GM23248 (cell line): ENCODE measurements around the gene C10orf105. TPM values are rescaled to one million over a fixed set of nuclear protein-coding genes. Genes with fewer than 3 reads are reported as not detected.

ENCODE experiments used
- DNase-seq: peaks from one replicate; pipeline ENCODE4 v3.0.0-alpha.2; 2015
- H2AFZ ChIP-seq: fragments of 200-600 bp; sonication (generic); 2 replicates; pipeline ENCODE4 v1.6.1; 2016; ENCODE audit warnings: antibody characterized with exemption
- H3F3A ChIP-seq: fragments of 200-600 bp; sonication (generic); 2 replicates; pipeline ENCODE4 v1.6.1; 2016; ENCODE audit warnings: mild to moderate bottlenecking, antibody characterized with exemption, mixed run types; ENCODE audit not compliant: insufficient read depth
- H3K27ac ChIP-seq: fragments of 200-600 bp; sonication (generic); 2 replicates; pipeline ENCODE4 v1.5.1; 2016; ENCODE audit warnings: mild to moderate bottlenecking
- H3K27me3 ChIP-seq: fragments of 200-600 bp; sonication (generic); replicated peaks from 2 replicates; pipeline ENCODE4 v1.6.1; 2016; ENCODE audit warnings: mild to moderate bottlenecking; ENCODE audit not compliant: insufficient read depth
- H3K36me3 ChIP-seq: fragments of 200-600 bp; sonication (generic); 2 replicates; pipeline ENCODE4 v1.6.1; 2016; ENCODE audit warnings: low read depth, mild to moderate bottlenecking
- H3K4me1 ChIP-seq: fragments of 200-600 bp; sonication (generic); 2 replicates; pipeline ENCODE4 v1.6.1; 2016; ENCODE audit warnings: mild to moderate bottlenecking; ENCODE audit not compliant: insufficient read depth
- H3K4me2 ChIP-seq: fragments of 200-600 bp; sonication (generic); one replicate; pipeline ENCODE4 v1.6.1; 2016; ENCODE audit warnings: mild to moderate bottlenecking; ENCODE audit not compliant: unreplicated experiment
- H3K4me3 ChIP-seq: fragments of 200-600 bp; sonication (generic); 2 replicates; pipeline ENCODE4 v1.5.1; 2016; ENCODE audit warnings: mild to moderate bottlenecking
- H3K79me2 ChIP-seq: fragments of 200-600 bp; sonication (generic); 2 replicates; pipeline ENCODE4 v1.6.1; 2016; ENCODE audit warnings: mild to moderate bottlenecking; ENCODE audit not compliant: insufficient read depth
- H3K9ac ChIP-seq: fragments of 200-600 bp; sonication (generic); 2 replicates; pipeline ENCODE4 v1.6.1; 2016; ENCODE audit warnings: mild to moderate bottlenecking
- H3K9me2 ChIP-seq: fragments of 200-600 bp; sonication (generic); 2 replicates; pipeline ENCODE4 v1.6.1; 2016; ENCODE audit warnings: mixed run types, mild to moderate bottlenecking, moderate library complexity; ENCODE audit not compliant: insufficient read depth
- H3K9me3 ChIP-seq: fragments of 200-600 bp; sonication (generic); one replicate; pipeline ENCODE4 v1.6.1; 2017; ENCODE audit warnings: low read depth
- H4K20me1 ChIP-seq: fragments of 200-600 bp; sonication (generic); 2 replicates; pipeline ENCODE4 v1.6.0; 2016; ENCODE audit not compliant: insufficient read depth
- EZH2 ChIP-seq: fragments of 200-600 bp; sonication (generic); IDR thresholded peaks from 2 replicates; pipeline ENCODE4 v1.6.1; 2018; ENCODE audit warnings: antibody characterized with exemption, mild to moderate bottlenecking; ENCODE audit not compliant: insufficient read depth, poor library complexity, severe bottlenecking
- EZH2phosphoT487 ChIP-seq: fragments of 200-600 bp; sonication (generic); IDR thresholded peaks from 2 replicates; pipeline ENCODE4 v1.6.1; 2018; ENCODE audit warnings: antibody characterized with exemption, moderate library complexity, mild to moderate bottlenecking, low read depth; ENCODE audit not compliant: insufficient read depth
- WGBS, 2 experiments: methylation state at CpG; one replicate each; pipeline ENCODE4 v1.1.6; 2015 to 2017; ENCODE audit warnings: low lambda C conversion rate in 2 of 2, low coverage in 1 of 2; ENCODE audit errors: missing lambda C conversion rate in 2 of 2; 5-methylcytosine and 5-hydroxymethylcytosine counted together
- in situ Hi-C: fragments of 300-500 bp; cut with MboI; formaldehyde crosslinking; loops from 2 replicates; pipeline ENCODE4 v1.15.0; 2020
- polyA plus RNA-seq: library from polyadenylated mRNA; unstranded; fragments of >200 nt; fragmentation: Nextera tagmentation; extraction: Ambion mirVana; gene quantifications from 2 replicates; pipeline ENCODE4 v1.2.1, GENCODE V29; 2016
- total RNA-seq: library from RNA; depleted of rRNA; stranded (reverse); fragments of >200 nt; shearing (Covaris generic); gene quantifications from 2 replicates; pipeline ENCODE4 v1.2.3, GENCODE V29; 2014; rRNA removed

The C10orf105 gene
- total and polyA plus RNA-seq, 2 experiments from 2014 or later = not detected

DNA sequence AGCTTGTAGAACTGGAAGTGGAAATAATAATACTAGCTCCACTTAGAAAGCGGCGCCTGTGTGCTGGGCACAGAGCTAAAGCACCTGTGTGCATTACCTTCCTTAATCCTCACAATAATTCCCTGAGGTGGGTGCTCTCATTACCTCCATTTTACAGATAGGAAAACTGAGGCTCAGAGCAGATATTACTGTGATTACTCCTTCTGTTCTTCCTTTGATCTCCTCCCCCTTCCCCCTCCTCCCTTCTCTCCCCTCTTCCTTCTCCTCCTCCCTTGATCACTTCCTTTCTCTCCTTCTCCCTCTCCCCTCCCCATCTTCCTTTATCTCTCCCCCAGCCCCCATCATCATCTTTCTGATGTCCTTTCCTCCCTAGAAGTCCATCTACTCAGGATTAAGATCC lies 55.0 kb downstream of the C10orf105 start:
- Histone ChIP-seq H3K9me2 (no peaks in the 10 kb centered on the region), H3K9ac (no peak overlapping the region), H3K4me2 (no peak overlapping the region), H2AFZ (no peak overlapping the region), H3K4me3 (no peak overlapping the region), H3K79me2 (no peaks in the 10 kb centered on the region), H3K27me3 (peaks cover 11% of the 10 kb centered on the region; the same call in 1 of the 2 replicates), H3K27ac (no peak overlapping the region), H3K9me3 (no peaks in the 10 kb centered on the region), H3F3A (no peaks in the 10 kb centered on the region), H3K36me3 (no peaks in the 10 kb centered on the region), H3K4me1 (no peaks in the 10 kb centered on the region), H4K20me1 (no peaks in the 10 kb centered on the region)
- WGBS, 2 experiments = 65 to 68% methylated on average over 2 of the region's 2 CpGs
- in situ Hi-C loops = no loop called here
- no peak for TF ChIP-seq EZH2phosphoT487
- no peak for TF ChIP-seq EZH2
- no peak for DNase-seq

DNA sequence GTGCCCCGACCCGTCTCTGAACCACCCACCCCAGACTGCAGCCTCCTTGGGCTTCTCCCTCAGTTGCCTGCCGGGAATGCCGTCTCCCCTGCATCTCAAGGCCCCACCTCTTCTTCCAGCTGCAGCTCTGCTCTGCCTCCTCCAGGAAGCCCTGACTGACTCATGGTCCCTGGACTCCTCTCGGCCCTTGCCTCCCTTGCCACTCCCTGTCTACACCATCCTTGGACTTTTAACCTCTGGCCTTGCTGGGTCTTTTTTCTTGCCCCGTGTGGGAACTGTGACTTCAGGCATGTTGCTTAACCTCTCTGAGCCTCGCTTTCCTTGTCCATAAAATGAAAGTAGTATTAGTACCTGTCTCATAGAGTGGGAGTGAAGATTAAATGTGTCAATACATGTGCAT lies 56.3 kb downstream of the C10orf105 start:
- Histone ChIP-seq H3K27ac (no peak overlapping the region), H3K9me2 (no peaks in the 10 kb centered on the region), H3K36me3 (no peaks in the 10 kb centered on the region), H2AFZ (no peak overlapping the region), H3K79me2 (no peaks in the 10 kb centered on the region), H3K9ac (no peak overlapping the region), H3K4me2 (no peak overlapping the region), H3K9me3 (no peaks in the 10 kb centered on the region), H3F3A (no peaks in the 10 kb centered on the region), H3K27me3 (peaks cover 11% of the 10 kb centered on the region; the same call in 1 of the 2 replicates), H4K20me1 (no peaks in the 10 kb centered on the region), H3K4me3 (no peak overlapping the region), H3K4me1 (no peaks in the 10 kb centered on the region)
- TF ChIP-seq EZH2phosphoT487 (no peak), EZH2 (no peak)
- 61 to 65% methylated on average over 7 of the region's 7 CpGs for WGBS, 2 experiments
- in situ Hi-C loops = no loop called here
- DNase-seq = no peak

DNA sequence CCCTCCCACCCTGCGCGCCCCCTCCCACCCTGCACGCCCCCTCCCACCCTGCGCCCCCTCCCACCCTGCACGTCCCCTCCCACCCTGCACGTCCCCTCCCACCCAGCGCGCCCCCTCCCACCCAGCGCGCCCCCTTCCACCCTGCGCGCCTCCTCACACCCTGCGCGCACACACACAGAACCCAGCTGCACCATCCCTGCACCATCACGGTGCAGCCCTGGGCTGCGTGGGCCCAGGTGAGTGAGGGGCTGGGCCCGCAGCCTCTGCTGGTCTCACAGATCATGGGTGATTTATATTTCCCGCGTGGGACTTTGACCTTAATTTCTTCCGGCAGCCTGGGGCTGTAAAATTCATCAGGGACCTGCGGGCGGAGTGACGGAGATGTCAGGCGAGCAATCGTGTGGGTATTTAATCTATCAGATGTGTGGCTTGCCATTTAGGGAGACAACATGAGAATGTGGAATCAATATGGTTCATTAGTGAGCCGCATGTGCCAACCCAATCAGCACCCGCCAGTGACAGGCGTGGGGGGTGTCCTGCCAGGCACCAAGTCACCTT lies 57.7 kb downstream of the C10orf105 start:
- no peaks in the 10 kb centered on the region for H3K9me2 ChIP-seq
- H3K4me2 ChIP-seq = no peak overlapping the region
- TF ChIP-seq EZH2phosphoT487 = no peak
- no peak for TF ChIP-seq EZH2
- H3K9ac ChIP-seq = no peak overlapping the region
- H2AFZ ChIP-seq = no peak overlapping the region
- H3F3A ChIP-seq = no peaks in the 10 kb centered on the region
- 71 to 72% methylated on average over 18 to 28 of the region's 28 CpGs for WGBS, 2 experiments
- no peaks in the 10 kb centered on the region for H4K20me1 ChIP-seq
- no peaks in the 10 kb centered on the region for H3K36me3 ChIP-seq
- DNase-seq = no peak
- H3K4me1 ChIP-seq = no peaks in the 10 kb centered on the region
- no peak overlapping the region for H3K27ac ChIP-seq
- in situ Hi-C loops = no loop called here
- no peaks in the 10 kb centered on the region for H3K9me3 ChIP-seq
- H3K4me3 ChIP-seq = no peak overlapping the region
- H3K79me2 ChIP-seq = no peaks in the 10 kb centered on the region
- peaks cover 6% of the 10 kb centered on the region; the same call in 1 of the 2 replicates for H3K27me3 ChIP-seq

Other genes starting within 250 kb of the C10orf105 start
- 60.8 and 81.6 TPM in 2 replicates for gene VSIR, start 53.7 kb upstream of the C10orf105 start, total RNA-seq
- gene VSIR, start 53.7 kb upstream of the C10orf105 start, polyA plus RNA-seq = 152 and 153 TPM in 2 replicates
- gene PSAP, start 131.5 kb upstream of the C10orf105 start, total RNA-seq = 665 and 715 TPM in 2 replicates
- 1,142 and 1,168 TPM in 2 replicates for gene PSAP, start 131.5 kb upstream of the C10orf105 start, polyA plus RNA-seq
- gene CHST3, start 244.6 kb upstream of the C10orf105 start, total RNA-seq = 42.2 and 43.3 TPM in 2 replicates
- 10.4 and 10.7 TPM in 2 replicates for gene CHST3, start 244.6 kb upstream of the C10orf105 start, polyA plus RNA-seq